ENCODE measurements around the gene CLMP. TPM values are rescaled to one million over a fixed set of nuclear protein-coding genes. Genes with fewer than 3 reads are reported as not detected.

The CLMP gene
- total and polyA plus RNA-seq, 2 experiments from 2014 or later = 7.1 to 18.4 TPM

DNA sequence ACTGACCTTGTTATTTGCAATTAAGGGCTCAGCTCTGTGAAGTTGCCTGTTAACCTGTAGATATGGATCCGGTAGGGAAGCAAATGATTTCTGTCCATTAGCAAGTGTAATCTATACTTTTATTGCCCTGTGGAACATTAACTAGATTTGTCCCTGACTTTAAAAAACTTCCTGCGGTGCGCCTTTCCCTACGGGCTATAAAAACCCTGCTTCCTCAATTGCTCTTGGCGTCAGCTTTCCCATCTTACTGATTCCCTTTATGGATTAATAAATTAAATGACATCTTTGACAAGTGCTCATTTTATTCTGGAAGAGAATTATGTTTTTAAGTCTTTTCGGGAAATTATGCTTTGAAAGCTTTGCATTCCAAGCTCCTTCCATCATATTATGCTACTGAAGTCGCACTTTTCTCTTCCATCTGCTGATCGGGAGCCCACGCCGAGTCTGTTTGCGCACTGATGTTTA, 18.3 kb upstream of the CLMP start:
- Mint-ChIP-seq H3K4me3 (no peak overlapping the region), H3K27ac (no peak overlapping the region), H3K27me3 (ENCODE audit: insufficient read depth, low read depth, poor library complexity) (peaks cover 22% of the 10 kb centered on the region), H3K36me3 (ENCODE audit: low read depth) (peaks cover 8% of the 10 kb centered on the region; the same call in 1 of the 3 replicates), H3K4me1 (peaks cover 34% of the 10 kb centered on the region), H3K9me3 (0 out of 3 replicates have a peak, but pooled peaks cover 2% of the 10 kb centered on the region)
- no peak overlapping the region for H3K4me3 ChIP-seq
- no peak for ATAC-seq
- H3K9me2 ChIP-seq (ENCODE audit: insufficient read depth) = no peaks in the 10 kb centered on the region
- no peak overlapping the region for H3K27ac ChIP-seq (ENCODE audit: low read depth)
- H3K79me2 ChIP-seq (replicated peaks; ENCODE audit: insufficient read depth) = no peaks in the 10 kb centered on the region
- no peak overlapping the region for H3K4me2 ChIP-seq
- no peak for TF ChIP-seq CTCF (conservative IDR thresholded peaks at IDR 0.05; ENCODE audit: low read depth in 2 of 2)
- no peak for TF ChIP-seq STAT1 (IDR thresholded peaks at IDR 0.05; ENCODE audit: unreplicated experiment)
- TF ChIP-seq EZH2 (IDR thresholded peaks at IDR 0.05; ENCODE audit: low read depth, unreplicated experiment) = no peak
- TF ChIP-seq ZNF462 (CRISPR knock-in tag; IDR thresholded peaks at IDR 0.05) = no peak
- no peak for TF ChIP-seq REST (IDR thresholded peaks at IDR 0.05; ENCODE audit: unreplicated experiment)
- TF ChIP-seq ETS1 (IDR thresholded peaks at IDR 0.05) = no peak
- no peak for TF ChIP-seq POLR2AphosphoS5 (IDR thresholded peaks at IDR 0.05; ENCODE audit: low read depth)
- TF ChIP-seq EZH2phosphoT487 (IDR thresholded peaks at IDR 0.05; ENCODE audit: unreplicated experiment) = no peak
- TF ChIP-seq CREB1 (CRISPR knock-in tag; IDR thresholded peaks at IDR 0.05; ENCODE audit: low read depth) = no peak
- H3K4me1 ChIP-seq (ENCODE audit: insufficient read depth) = peaks cover 40% of the 10 kb centered on the region
- peaks cover 15% of the 10 kb centered on the region; the same call in 1 of the 2 replicates for H3F3A ChIP-seq (replicated peaks; ENCODE audit: low read depth)
- no peak overlapping the region for H2AFZ ChIP-seq
- no peaks in the 10 kb centered on the region for H4K20me1 ChIP-seq (replicated peaks; ENCODE audit: insufficient read depth)
- H3K27me3 ChIP-seq (ENCODE audit: insufficient read depth) = no peaks in the 10 kb centered on the region
- H3K36me3 ChIP-seq (ENCODE audit: insufficient read depth) = no peaks in the 10 kb centered on the region
- no peak for DNase-seq (ENCODE audit: low spot score)
